GM23248 (cell line): ENCODE measurements around the gene DHRS7C.

Source experiments
- EZH2 ChIP-seq: fragments of 200-600 bp; sonication (generic); IDR thresholded peaks from 2 replicates; pipeline ENCODE4 v1.6.1; 2018; ENCODE audit warnings: antibody characterized with exemption, mild to moderate bottlenecking; ENCODE audit not compliant: insufficient read depth, poor library complexity, severe bottlenecking
- EZH2phosphoT487 ChIP-seq: fragments of 200-600 bp; sonication (generic); IDR thresholded peaks from 2 replicates; pipeline ENCODE4 v1.6.1; 2018; ENCODE audit warnings: antibody characterized with exemption, moderate library complexity, mild to moderate bottlenecking, low read depth; ENCODE audit not compliant: insufficient read depth

DNA sequence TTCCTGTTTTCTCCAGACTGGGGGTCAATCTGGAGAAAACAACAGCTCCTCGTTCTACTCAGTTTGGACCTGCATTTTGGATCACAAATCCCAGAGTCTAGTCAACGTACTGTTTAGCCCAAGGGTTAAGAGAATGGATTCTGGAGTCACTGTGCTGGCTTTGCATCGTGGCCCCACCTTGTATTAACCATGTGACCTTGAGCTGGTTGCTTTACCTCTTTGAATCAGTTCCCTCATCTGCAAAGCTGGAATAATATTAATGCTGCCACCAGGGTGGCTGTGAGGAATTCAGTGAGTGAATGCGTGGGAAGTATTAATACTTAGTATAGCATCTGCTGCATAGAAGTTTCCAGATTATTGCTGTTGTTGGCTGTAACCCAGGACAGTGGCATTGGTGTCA lies 11.3 kb upstream of the DHRS7C start:
- no peak for TF ChIP-seq EZH2
- TF ChIP-seq EZH2phosphoT487 = no peak
